A549 (cell line): ENCODE data around the gene MPZL2. TPM values are rescaled to one million over a fixed set of nuclear protein-coding genes. Genes with fewer than 3 reads are reported as not detected.

ENCODE experiments used
- ATAC-seq, 2 experiments: fragments of 200-7000 bp in 1 of 2; fragments of >200 bp in 1 of 2; cut with Nextera tagmentation in 1 of 2; cut with Tn5 transposase in 1 of 2; 3 replicates each; pipeline versions ENCODE4 v1.8.0 to v1.9.1; 2018 to 2020; ENCODE audit warnings: mild to moderate bottlenecking in 1 of 2, moderate library complexity in 1 of 2
- CTCF ChIA-PET: fragments of 300-600 bp; sonication (Branson Sonifier 250); formaldehyde crosslinking; extraction: SDS; loops from one replicate; lab custom pipeline; 2021; ENCODE audit warnings: antibody characterized with exemption, inconsistent platforms; lab: Yijun Ruan, JAX
- POLR2A ChIA-PET: fragments of 350-600 bp; formaldehyde crosslinking; extraction: SDS; loops from one replicate; lab custom pipeline; 2021; ENCODE audit warnings: antibody characterized with exemption, inconsistent platforms; lab: Yijun Ruan, JAX
- DNase-seq, 2 experiments: peaks; one replicate each; pipeline versions ENCODE4 v3.0.0 to v3.0.0-alpha.2; 2011 to 2016; ENCODE audit warnings: low read depth in 1 of 2, low spot score in 1 of 2
- FAIRE-seq: peaks from 2 replicates; lab custom pipeline; 2011; peaks lifted over from hg19 to GRCh38; lab: Jason Lieb, UNC
- H3K27ac ChIP-seq, 2 experiments: fragments of >200 bp; sonication (Bioruptor Twin); formaldehyde crosslinking; 3 replicates each; pipeline ENCODE4 v1.5.1; 2016 to 2017
- H3K4me1 ChIP-seq: fragments of >200 bp; sonication (Bioruptor Twin); formaldehyde crosslinking; 3 replicates; pipeline ENCODE4 v1.6.1; 2016
- H3K4me2 ChIP-seq: fragments of >200 bp; sonication (Bioruptor Twin); formaldehyde crosslinking; 3 replicates; pipeline ENCODE4 v1.6.1; 2016
- H3K4me3 ChIP-seq: fragments of >200 bp; sonication (Bioruptor Twin); formaldehyde crosslinking; 3 replicates; pipeline ENCODE4 v1.5.1; 2016
- H3K9me3 ChIP-seq: fragments of >200 bp; sonication (Bioruptor Twin); formaldehyde crosslinking; 3 replicates; pipeline ENCODE4 v1.6.1; 2016
- BHLHE40 ChIP-seq: IDR thresholded peaks from 2 replicates; pipeline ENCODE4 v1.6.1; 2012; ENCODE audit warnings: low read depth, low read length, inconsistent platforms
- CEBPB ChIP-seq, 2 experiments: fragments of >200 bp in 1 of 2; sonication (Bioruptor Twin) in 1 of 2; formaldehyde crosslinking in 1 of 2; IDR thresholded peaks; 2 replicates each; pipeline ENCODE4 v1.6.1; 2012 to 2016
- CHD2 ChIP-seq: fragments of 150-350 bp; IDR thresholded peaks from 2 replicates; pipeline ENCODE4 v1.6.1; 2014; ENCODE audit warnings: low read length; ENCODE audit not compliant: partially characterized antibody
- CHD4 ChIP-seq: fragments of 200-600 bp; sonication (generic); IDR thresholded peaks from 2 replicates; pipeline ENCODE4 v1.6.1; 2016; ENCODE audit warnings: antibody characterized with exemption, mild to moderate bottlenecking, borderline replicate concordance
- E2F6 ChIP-seq: IDR thresholded peaks from 2 replicates; pipeline ENCODE4 v1.6.1; 2012; ENCODE audit warnings: low read depth, borderline replicate concordance
- EHF ChIP-seq: fragments of 250-450 bp; sonication (Bioruptor Pico); IDR thresholded peaks from 2 replicates; pipeline ENCODE4 v1.5.0; 2020; ENCODE audit warnings: mild to moderate bottlenecking
- FOSB ChIP-seq: fragments of 250-450 bp; sonication (Bioruptor Pico); IDR thresholded peaks from 2 replicates; pipeline ENCODE4 v1.5.0; 2020; ENCODE audit warnings: mild to moderate bottlenecking, moderate library complexity
- FOSL2 ChIP-seq, 2 experiments: fragments of 450-650 bp in 1 of 2; fragments of >200 bp in 1 of 2; sonication (Bioruptor Twin) in 1 of 2; formaldehyde crosslinking; IDR thresholded peaks; 2 replicates each; pipeline versions ENCODE4 v1.5.0 to v1.6.1; 2016 to 2020; ENCODE audit warnings: mild to moderate bottlenecking in 1 of 2, moderate library complexity in 1 of 2
- HMGXB4 ChIP-seq: fragments of 250-450 bp; sonication (Bioruptor Pico); IDR thresholded peaks from 2 replicates; pipeline ENCODE4 v1.5.0; 2021; ENCODE audit warnings: mild to moderate bottlenecking, moderate library complexity, borderline replicate concordance
- HOXA7 ChIP-seq: fragments of 250-450 bp; sonication (Bioruptor Pico); IDR thresholded peaks from 2 replicates; pipeline ENCODE4 v1.5.0; 2020; ENCODE audit warnings: mild to moderate bottlenecking, moderate library complexity
- KDM1A ChIP-seq: fragments of 200-600 bp; sonication (generic); IDR thresholded peaks from 2 replicates; pipeline ENCODE4 v1.6.1; 2016; ENCODE audit warnings: low read depth, mild to moderate bottlenecking
- KDM5A ChIP-seq: fragments of 200-600 bp; sonication (generic); IDR thresholded peaks from 2 replicates; pipeline ENCODE4 v1.6.1; 2016; ENCODE audit warnings: antibody characterized with exemption, mild to moderate bottlenecking
- MAFK ChIP-seq: fragments of 450-650 bp; IDR thresholded peaks from 2 replicates; pipeline ENCODE4 v1.6.1; 2014; ENCODE audit not compliant: partially characterized antibody
- MAZ ChIP-seq: fragments of 150-350 bp; IDR thresholded peaks from 2 replicates; pipeline ENCODE4 v1.6.1; 2014; ENCODE audit warnings: antibody characterized with exemption, low read depth, low read length, borderline replicate concordance
- NPAS2 ChIP-seq: fragments of 250-450 bp; sonication (Bioruptor Pico); IDR thresholded peaks from 2 replicates; pipeline ENCODE4 v1.8.0; 2022; ENCODE audit warnings: mild to moderate bottlenecking, moderate library complexity, borderline replicate concordance
- POLR2A ChIP-seq: IDR thresholded peaks from 2 replicates; pipeline ENCODE4 v1.6.1; 2012; ENCODE audit warnings: mild to moderate bottlenecking, low read length
- RAD21 ChIP-seq, 2 experiments: fragments of >200 bp in 1 of 2; sonication (Bioruptor Twin) in 1 of 2; formaldehyde crosslinking in 1 of 2; IDR thresholded peaks in 1 of 2; conservative IDR thresholded peaks in 1 of 2; 2 replicates in 1 of 2; 3 replicates in 1 of 2; pipeline ENCODE4 v1.6.1; 2012 to 2018; ENCODE audit warnings: inconsistent platforms in 1 of 2
- RFX5 ChIP-seq: fragments of 450-650 bp; IDR thresholded peaks from 2 replicates; pipeline ENCODE4 v1.7.1; 2014; ENCODE audit warnings: antibody characterized with exemption, mild to moderate bottlenecking, moderate library complexity
- SREBF2 ChIP-seq: fragments of 450-650 bp; IDR thresholded peaks from 2 replicates; pipeline ENCODE4 v1.6.1; 2014; ENCODE audit warnings: mild to moderate bottlenecking, moderate library complexity
- TFCP2L1 ChIP-seq: fragments of 250-450 bp; sonication (Bioruptor Pico); IDR thresholded peaks from 2 replicates; pipeline ENCODE4 v1.5.0; 2021; ENCODE audit warnings: mild to moderate bottlenecking
- TP53 ChIP-seq: fragments of 250-450 bp; sonication (Bioruptor Pico); IDR thresholded peaks from 2 replicates; pipeline ENCODE4 v1.5.0; 2021; ENCODE audit warnings: mild to moderate bottlenecking, moderate library complexity
- ZFP36 ChIP-seq: fragments of 450-650 bp; IDR thresholded peaks from 2 replicates; pipeline ENCODE4 v1.6.1; 2014; ENCODE audit warnings: borderline replicate concordance; ENCODE audit not compliant: partially characterized antibody
- ZSCAN20 ChIP-seq: fragments of 250-450 bp; sonication (Bioruptor Pico); IDR thresholded peaks from 2 replicates; pipeline ENCODE4 v1.8.0; 2022; ENCODE audit warnings: mild to moderate bottlenecking, moderate library complexity
- WGBS: methylation state at CpG from one replicate; pipeline ENCODE4 v1.1.6; 2017; ENCODE audit errors: missing lambda C conversion rate; 5-methylcytosine and 5-hydroxymethylcytosine counted together
- polyA plus RNA-seq, 4 experiments: library from polyadenylated mRNA; depleted of rRNA in 3 of 4; stranded (reverse); fragments of >200 nt; fragmentation: RNase III in 1 of 4; extraction: RNeasy Plus Mini Kit Qiagen cat#74134 plus additional on column Dnase treatment in 1 of 4; gene quantifications; 2 replicates in 3 of 4; 3 replicates in 1 of 4; pipeline ENCODE4 v1.2.3, GENCODE V29; 2011 to 2017
- TF ChIP-seq, protein P1 (sequence below): fragments of >200 bp; sonication (Bioruptor Twin); formaldehyde crosslinking; IDR thresholded peaks from 2 replicates; pipeline ENCODE4 v1.6.1; 2016
- TF ChIP-seq, protein P2 (sequence below): IDR thresholded peaks from 2 replicates; pipeline ENCODE4 v1.6.1; 2012

The MPZL2 gene
- polyA plus RNA-seq, 2 of the 4 experiments (the other 2 are of a cell fraction), result 0.14 TPM; not detected in 1

- H3K4me2 ChIP-seq, result no peak overlapping the region
- H3K4me1 ChIP-seq, result no peaks in the 10 kb centered on the region
- DNase-seq, result no peak
- CTCF ChIA-PET, result interaction anchor here (1.5 kb wide), 1 partner anchor 10 kb away, joined by 4 read pairs; no protein-coding TSS in a partner anchor
- TF ChIP-seq CEBPB (IDR thresholded peaks at IDR 0.05) (no peak), CHD4 (no peak), ZFP36 (no peak), NPAS2 (CRISPR knock-in tag) (no peak), TFCP2L1 (CRISPR knock-in tag) (no peak), BHLHE40 (no peak), FOSL2 (IDR thresholded peaks at IDR 0.05) (no peak), FOSL2 (CRISPR knock-in tag; IDR thresholded peaks at IDR 0.05) (no peak), MAZ (no peak), SREBF2 (no peak), ZSCAN20 (no peak)
- POLR2A ChIA-PET, result no interaction called here
- no peaks in the 10 kb centered on the region for H3K9me3 ChIP-seq
- no peak overlapping the region for H3K4me3 ChIP-seq
- FAIRE-seq, result no peak
- no peak for ATAC-seq
- 46% methylated on average over 5 of the region's 5 CpGs for WGBS
- H3K27ac ChIP-seq, result no peak overlapping the region
Measured at GRCh38 chr11:118221419-118221818, 42.7 kb downstream of the MPZL2 start.

DNA sequence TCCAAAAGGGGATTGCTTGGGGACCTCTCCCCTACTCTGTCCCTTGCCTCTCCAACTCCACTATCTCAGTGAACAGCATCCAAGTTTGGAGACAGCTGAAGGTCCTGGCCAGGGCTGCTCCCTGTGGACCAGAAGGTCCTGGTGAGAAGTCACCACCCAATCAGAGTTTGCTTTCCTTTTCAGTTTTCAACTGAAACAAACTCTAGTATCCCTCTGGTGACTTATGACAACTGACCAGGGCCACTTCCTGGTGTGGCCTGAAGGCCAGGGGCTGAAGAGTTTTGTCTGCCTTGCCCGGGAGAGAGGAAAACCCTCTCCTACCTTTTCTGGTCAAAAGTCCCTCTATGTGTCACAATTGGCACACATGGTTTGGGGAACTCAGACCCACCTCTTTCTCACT lies 44.4 kb downstream of the MPZL2 start:
- no peaks in the 10 kb centered on the region for H3K4me1 ChIP-seq
- CTCF ChIA-PET, result interaction anchor here (1.3 kb wide), 1 partner anchor 12 kb away, joined by 3 read pairs; no protein-coding TSS in a partner anchor

More for the DNA sequence above, 44.4 kb downstream of the MPZL2 start:
- FAIRE-seq (no peak), ATAC-seq (no peak), DNase-seq (no peak)
- POLR2A ChIA-PET, result no interaction called here
- no peak overlapping the region for H3K4me3 ChIP-seq
- no peaks in the 10 kb centered on the region for H3K9me3 ChIP-seq
- no peak overlapping the region for H3K27ac ChIP-seq
- 0% methylated on average over 1 of the region's 1 CpG for WGBS
- H3K4me2 ChIP-seq, result no peak overlapping the region
- TF ChIP-seq TFCP2L1 (CRISPR knock-in tag) (no peak), E2F6 (no peak), KDM1A (no peak), MAFK (no peak), TP53 (CRISPR knock-in tag) (no peak), POLR2A (no peak), CHD4 (no peak), HMGXB4 (CRISPR knock-in tag) (no peak), FOSB (CRISPR knock-in tag) (no peak), CHD2 (no peak), HOXA7 (no peak), RFX5 (no peak), RAD21 (conservative IDR thresholded peaks at IDR 0.05 in 1 of 2, IDR thresholded peaks at IDR 0.05 in 1 of 2) (no peak), KDM5A (no peak), EHF (CRISPR knock-in tag) (no peak), BHLHE40 (no peak)
- TF ChIP-seq, protein P1, sequence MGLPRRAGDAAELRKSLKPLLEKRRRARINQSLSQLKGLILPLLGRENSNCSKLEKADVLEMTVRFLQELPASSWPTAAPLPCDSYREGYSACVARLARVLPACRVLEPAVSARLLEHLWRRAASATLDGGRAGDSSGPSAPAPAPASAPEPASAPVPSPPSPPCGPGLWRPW, result no peak
- TF ChIP-seq, protein P2, sequence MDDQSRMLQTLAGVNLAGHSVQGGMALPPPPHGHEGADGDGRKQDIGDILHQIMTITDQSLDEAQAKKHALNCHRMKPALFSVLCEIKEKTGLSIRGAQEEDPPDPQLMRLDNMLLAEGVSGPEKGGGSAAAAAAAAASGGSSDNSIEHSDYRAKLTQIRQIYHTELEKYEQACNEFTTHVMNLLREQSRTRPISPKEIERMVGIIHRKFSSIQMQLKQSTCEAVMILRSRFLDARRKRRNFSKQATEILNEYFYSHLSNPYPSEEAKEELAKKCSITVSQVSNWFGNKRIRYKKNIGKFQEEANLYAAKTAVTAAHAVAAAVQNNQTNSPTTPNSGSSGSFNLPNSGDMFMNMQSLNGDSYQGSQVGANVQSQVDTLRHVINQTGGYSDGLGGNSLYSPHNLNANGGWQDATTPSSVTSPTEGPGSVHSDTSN, result no peak
